ENCODE results near the gene CMBL. TPM values are rescaled to one million over a fixed set of nuclear protein-coding genes. Genes with fewer than 3 reads are reported as not detected.
"Not testable (repeated sequence)": the region's sequence is repeated elsewhere in the genome, so short reads cannot be mapped to it uniquely, and the experiment has no call there.

CMBL gene
- total RNA-seq: 10 to 100 TPM in 4 of 8 experiments, 1 to 10 TPM in 4; 3.2 to 26.2 (median 9.9) TPM

GRCh38 chr5:10307206-10308148 lies at the start of gene CMBL:
Gene CMBL, minus strand, starts transcription at chr5:10307902. Its CDS starts 17,140 bp downstream, at chr5:10290762.
- Histone ChIP-seq H3K4me3 (peak within 1 kb of the TSS; percentile 32 to 64 (median 38)), H3K4me1 (replicated peaks in 1 of 2) (peaks cover 6 to 8% of the 10 kb centered on the region in 2 donors), H3K27ac (peak within 1 kb of the TSS in 1 of 2 donors; percentile 24)
- peak; percentile 67 to 93 (median 90) for ATAC-seq (replicated peaks in 6 of 8)
- in situ Hi-C loops (cut with MboI; ENCODE audit: low pct_unique_long_range_greater_than_20kb in 2 of 9, low sequenced_read_pairs in 9 of 9, unreplicated experiment in 9 of 9): no loop called here
- 0 to 29% (median 4%) methylated on average over 3 to 30 of the region's 56 CpGs; no CpG with 5 or more reads in 2 of the 10 experiments for WGBS, 10 experiments

GRCh38 chr5:10355071-10355889 lies 47.6 kb upstream of the CMBL start:
- Histone ChIP-seq H3K4me1 (replicated peaks in 1 of 2) (peaks cover 25 to 42% of the 10 kb centered on the region in 2 donors), H3K27ac (no peak overlapping the region), H3K4me3 (peak overlapping the region; percentile 65 to 98 (median 96))
- ATAC-seq (replicated peaks in 6 of 8): no peak
- in situ Hi-C loops (cut with MboI; ENCODE audit: low pct_unique_long_range_greater_than_20kb in 2 of 9, low sequenced_read_pairs in 9 of 9, unreplicated experiment in 9 of 9): no loop called here
- 5 to 56% (median 31%) methylated on average over 5 to 16 of the region's 16 CpGs for WGBS, 10 experiments

GRCh38 chr5:10354048-10354872 lies 46.6 kb upstream of the CMBL start:
- Histone ChIP-seq H3K4me1 (replicated peaks in 1 of 2) (peaks cover 25 to 42% of the 10 kb centered on the region in 2 donors), H3K4me3 (peak overlapping the region; percentile 65 to 98 (median 96)), H3K27ac (peak overlapping the region; percentile 97)
- ATAC-seq (replicated peaks in 6 of 8): peak in 3 of 8 experiments; percentile 8 to 39 (median 27)
- in situ Hi-C loops (cut with MboI; ENCODE audit: low pct_unique_long_range_greater_than_20kb in 2 of 9, low sequenced_read_pairs in 9 of 9, unreplicated experiment in 9 of 9): no loop called here
- 0 to 3% (median 1%) methylated on average over 5 to 22 of the region's 54 CpGs for WGBS, 10 experiments

- Histone ChIP-seq H3K27ac (peak within 1 kb of the TSS; percentile 97), H3K4me3 (peak within 1 kb of the TSS; percentile 65 to 98 (median 96)), H3K4me1 (replicated peaks in 1 of 2) (peaks cover 25 to 41% of the 10 kb centered on the region in 2 donors)
- in situ Hi-C loops (cut with MboI; ENCODE audit: low pct_unique_long_range_greater_than_20kb in 2 of 9, low sequenced_read_pairs in 9 of 9, unreplicated experiment in 9 of 9): no loop called here
- peak; percentile 78 to 91 (median 87) for ATAC-seq (replicated peaks in 6 of 8)
- 0 to 4% (median 1%) methylated on average over 5 to 26 of the region's 92 CpGs; no CpG with 5 or more reads in 6 of the 10 experiments for WGBS, 10 experiments
Measured at GRCh38 chr5:10353241-10354047, 45.7 kb upstream of the CMBL start, which contains the start of gene MARCHF6. Gene MARCHF6, plus strand, starts transcription at chr5:10353695. Its CDS starts 204 bp downstream, at chr5:10353899.

- H3K4me1 ChIP-seq (replicated peaks in 1 of 2): peaks cover 20 to 33% of the 10 kb centered on the region in 2 donors
- ATAC-seq (replicated peaks in 6 of 8): peak; percentile 13 to 47 (median 34)
- peak overlapping the region; percentile 65 to 98 (median 96) for H3K4me3 ChIP-seq
- 0 to 60% (median 21%) methylated on average over 3 to 16 of the region's 19 CpGs for WGBS, 10 experiments
- peak overlapping the region; percentile 97 for H3K27ac ChIP-seq
- in situ Hi-C loops (cut with MboI; ENCODE audit: low pct_unique_long_range_greater_than_20kb in 2 of 9, low sequenced_read_pairs in 9 of 9, unreplicated experiment in 9 of 9): no loop called here
Measured at GRCh38 chr5:10352430-10353240, 44.9 kb upstream of the CMBL start.

GRCh38 chr5:10351919-10352318 lies 44.2 kb upstream of the CMBL start:
- peak overlapping the region; percentile 97 for H3K27ac ChIP-seq
- no peak for ATAC-seq (replicated peaks in 6 of 8)
- H3K4me3 ChIP-seq: peak overlapping the region; percentile 65 to 98 (median 96)
- 62 to 100% (median 80%) methylated on average over 2 to 7 of the region's 8 CpGs; no CpG with 5 or more reads in 1 of the 10 experiments for WGBS, 10 experiments
- in situ Hi-C loops (cut with MboI; ENCODE audit: low pct_unique_long_range_greater_than_20kb in 2 of 9, low sequenced_read_pairs in 9 of 9, unreplicated experiment in 9 of 9): no loop called here
- H3K4me1 ChIP-seq (replicated peaks in 1 of 2): peaks cover 20 to 26% of the 10 kb centered on the region in 2 donors

- ATAC-seq (replicated peaks in 6 of 8): peak in 4 of 8 experiments; percentile 5 to 57 (median 42)
- H3K4me1 ChIP-seq (replicated peaks in 1 of 2): peaks cover 17 to 21% of the 10 kb centered on the region in 2 donors
- H3K27ac ChIP-seq: peak overlapping the region; percentile 97
- H3K4me3 ChIP-seq: no peak overlapping the region
- in situ Hi-C loops (cut with MboI; ENCODE audit: low pct_unique_long_range_greater_than_20kb in 2 of 9, low sequenced_read_pairs in 9 of 9, unreplicated experiment in 9 of 9): no loop called here
- 67 to 100% (median 87%) methylated on average over 1 to 6 of the region's 6 CpGs; no CpG with 5 or more reads in 2 of the 10 experiments for WGBS, 10 experiments
Measured at GRCh38 chr5:10351199-10351905, 43.6 kb upstream of the CMBL start.

- WGBS, 10 experiments: 70 to 100% (median 98%) methylated on average over 1 to 2 of the region's 2 CpGs; no CpG with 5 or more reads in 4 of the 10 experiments
- peaks cover 15 to 17% of the 10 kb centered on the region in 2 donors for H3K4me1 ChIP-seq (replicated peaks in 1 of 2)
- no peak for ATAC-seq (replicated peaks in 6 of 8)
- H3K4me3 ChIP-seq: no peak overlapping the region
- in situ Hi-C loops (cut with MboI; ENCODE audit: low pct_unique_long_range_greater_than_20kb in 2 of 9, low sequenced_read_pairs in 9 of 9, unreplicated experiment in 9 of 9): no loop called here
- H3K27ac ChIP-seq: no peak overlapping the region
Measured at GRCh38 chr5:10348258-10348657, 40.6 kb upstream of the CMBL start.

- in situ Hi-C loops (cut with MboI; ENCODE audit: low pct_unique_long_range_greater_than_20kb in 2 of 9, low sequenced_read_pairs in 9 of 9, unreplicated experiment in 9 of 9); H3K4me1 ChIP-seq (replicated peaks in 1 of 2); H3K27ac ChIP-seq; ATAC-seq (replicated peaks in 6 of 8); H3K4me3 ChIP-seq: not testable (repeated sequence)
- 72 to 100% (median 100%) methylated on average over 1 to 5 of the region's 5 CpGs for WGBS, 10 experiments
Measured at GRCh38 chr5:10344461-10345106, 36.9 kb upstream of the CMBL start.

- 33 to 100% (median 78%) methylated on average over 1 to 4 of the region's 4 CpGs; no CpG with 5 or more reads in 3 of the 10 experiments for WGBS, 10 experiments
- H3K4me1 ChIP-seq (replicated peaks in 1 of 2): peaks cover 13 to 17% of the 10 kb centered on the region in 2 donors
- no peak overlapping the region for H3K4me3 ChIP-seq
- in situ Hi-C loops (cut with MboI; ENCODE audit: low pct_unique_long_range_greater_than_20kb in 2 of 9, low sequenced_read_pairs in 9 of 9, unreplicated experiment in 9 of 9): no loop called here
- no peak for ATAC-seq (replicated peaks in 6 of 8)
- H3K27ac ChIP-seq: no peak overlapping the region
Measured at GRCh38 chr5:10343486-10343885, 35.8 kb upstream of the CMBL start.

Measured in motor neuron (in vitro differentiated cells).